Astrocyte (in vitro differentiated cells and primary cell): ENCODE data around the gene TMEM132A. TPM values are rescaled to one million over a fixed set of nuclear protein-coding genes. Genes with fewer than 3 reads are reported as not detected.

Experiments used
- DNase-seq: peaks from one replicate; pipeline ENCODE4 v3.0.0-alpha.2; 2010; ENCODE audit warnings: low read depth
- FAIRE-seq: peaks from 2 replicates; lab custom pipeline; 2011; peaks lifted over from hg19 to GRCh38; lab: Jason Lieb, UNC
- H2AFZ ChIP-seq: 2 replicates; pipeline ENCODE4 v1.6.0; 2012; ENCODE audit warnings: low read depth, low read length, inconsistent platforms
- H3K27ac ChIP-seq: 2 replicates; pipeline ENCODE4 v1.5.1; 2011; ENCODE audit warnings: low read depth, low read length, inconsistent platforms
- H3K27me3 ChIP-seq: 2 replicates; pipeline ENCODE4 v1.6.0; 2011; ENCODE audit warnings: low read length, inconsistent platforms; ENCODE audit not compliant: insufficient read depth
- H3K36me3 ChIP-seq: 2 replicates; pipeline ENCODE4 v1.5.1; 2011; ENCODE audit warnings: low read length, inconsistent platforms; ENCODE audit not compliant: insufficient read depth
- H3K4me1 ChIP-seq: 2 replicates; pipeline ENCODE4 v1.5.1; 2011; ENCODE audit warnings: low read length, inconsistent platforms; ENCODE audit not compliant: insufficient read depth
- H3K4me2 ChIP-seq: 2 replicates; pipeline ENCODE4 v1.6.0; 2012; ENCODE audit warnings: low read length, inconsistent platforms
- H3K4me3 ChIP-seq: 2 replicates; pipeline ENCODE4 v1.5.1; 2011; ENCODE audit warnings: low read depth, mild to moderate bottlenecking, low read length, inconsistent platforms; ENCODE audit not compliant: insufficient read depth
- H3K79me2 ChIP-seq: 2 replicates; pipeline ENCODE4 v1.6.0; 2012; ENCODE audit warnings: mild to moderate bottlenecking, low read length, inconsistent platforms; ENCODE audit not compliant: insufficient read depth
- H3K9ac ChIP-seq: 2 replicates; pipeline ENCODE4 v1.6.0; 2012; ENCODE audit warnings: mild to moderate bottlenecking, low read length, inconsistent platforms
- H3K9me3 ChIP-seq: 2 replicates; pipeline ENCODE4 v1.5.1; 2012; ENCODE audit warnings: low read depth, mild to moderate bottlenecking, low read length, inconsistent platforms; ENCODE audit not compliant: insufficient read depth
- H4K20me1 ChIP-seq: 2 replicates; pipeline ENCODE4 v1.6.0; 2012; ENCODE audit warnings: low read length, inconsistent platforms; ENCODE audit not compliant: insufficient read depth
- H3K27ac Mint-ChIP-seq: one replicate; pipeline ENCODE4 v1.8.0; 2021; ENCODE audit warnings: mild to moderate bottlenecking, mixed read lengths; ENCODE audit not compliant: unreplicated experiment
- H3K27me3 Mint-ChIP-seq: one replicate; pipeline ENCODE4 v1.8.0; 2021; ENCODE audit warnings: low read depth, mixed read lengths; ENCODE audit not compliant: unreplicated experiment
- H3K36me3 Mint-ChIP-seq: one replicate; pipeline ENCODE4 v1.8.0; 2021; ENCODE audit warnings: low read depth, mixed read lengths; ENCODE audit not compliant: unreplicated experiment
- H3K4me1 Mint-ChIP-seq: one replicate; pipeline ENCODE4 v1.8.0; 2021; ENCODE audit warnings: low read depth, mixed read lengths; ENCODE audit not compliant: unreplicated experiment
- H3K4me3 Mint-ChIP-seq: one replicate; pipeline ENCODE4 v1.8.0; 2021; ENCODE audit warnings: mild to moderate bottlenecking, moderate library complexity, mixed read lengths; ENCODE audit not compliant: unreplicated experiment
- H3K9me3 Mint-ChIP-seq: one replicate; pipeline ENCODE4 v1.8.0; 2021; ENCODE audit warnings: mild to moderate bottlenecking, mixed read lengths; ENCODE audit not compliant: unreplicated experiment
- EZH2 ChIP-seq: IDR thresholded peaks from 2 replicates; pipeline ENCODE4 v1.6.1; 2012; ENCODE audit warnings: mild to moderate bottlenecking, low read length, inconsistent platforms; ENCODE audit not compliant: insufficient read depth
- total RNA-seq: library from RNA; stranded (reverse); gene quantifications from 2 replicates; pipeline ENCODE4 v1.2.1, GENCODE V29; 2021
- TF ChIP-seq, protein P1 (sequence below): IDR thresholded peaks from 2 replicates; pipeline ENCODE4 v1.5.1; 2011; ENCODE audit warnings: low read depth, mild to moderate bottlenecking, inconsistent platforms, low read length, moderate library complexity; ENCODE audit not compliant: insufficient read depth

The TMEM132A gene
- total RNA-seq, 1 donor from 2014 or later: 117 TPM

- TF ChIP-seq, protein P1, sequence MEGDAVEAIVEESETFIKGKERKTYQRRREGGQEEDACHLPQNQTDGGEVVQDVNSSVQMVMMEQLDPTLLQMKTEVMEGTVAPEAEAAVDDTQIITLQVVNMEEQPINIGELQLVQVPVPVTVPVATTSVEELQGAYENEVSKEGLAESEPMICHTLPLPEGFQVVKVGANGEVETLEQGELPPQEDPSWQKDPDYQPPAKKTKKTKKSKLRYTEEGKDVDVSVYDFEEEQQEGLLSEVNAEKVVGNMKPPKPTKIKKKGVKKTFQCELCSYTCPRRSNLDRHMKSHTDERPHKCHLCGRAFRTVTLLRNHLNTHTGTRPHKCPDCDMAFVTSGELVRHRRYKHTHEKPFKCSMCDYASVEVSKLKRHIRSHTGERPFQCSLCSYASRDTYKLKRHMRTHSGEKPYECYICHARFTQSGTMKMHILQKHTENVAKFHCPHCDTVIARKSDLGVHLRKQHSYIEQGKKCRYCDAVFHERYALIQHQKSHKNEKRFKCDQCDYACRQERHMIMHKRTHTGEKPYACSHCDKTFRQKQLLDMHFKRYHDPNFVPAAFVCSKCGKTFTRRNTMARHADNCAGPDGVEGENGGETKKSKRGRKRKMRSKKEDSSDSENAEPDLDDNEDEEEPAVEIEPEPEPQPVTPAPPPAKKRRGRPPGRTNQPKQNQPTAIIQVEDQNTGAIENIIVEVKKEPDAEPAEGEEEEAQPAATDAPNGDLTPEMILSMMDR: no peak
- no peak for TF ChIP-seq EZH2
- H3K4me3 ChIP-seq: no peak overlapping the region
- H3K9me3 ChIP-seq: no peaks in the 10 kb centered on the region
- H3K4me1 Mint-ChIP-seq: no peaks in the 10 kb centered on the region
- no peaks in the 10 kb centered on the region for H3K27me3 Mint-ChIP-seq
- DNase-seq (no peak), FAIRE-seq (no peak)
- no peak overlapping the region for H3K27ac ChIP-seq
- no peak overlapping the region for H3K9ac ChIP-seq
- H3K9me3 Mint-ChIP-seq: no peaks in the 10 kb centered on the region
- H3K27ac Mint-ChIP-seq: no peak overlapping the region
- no peak overlapping the region for H2AFZ ChIP-seq
- peaks cover 10% of the 10 kb centered on the region for H3K36me3 ChIP-seq
- peaks cover 22% of the 10 kb centered on the region for H4K20me1 ChIP-seq
- no peak overlapping the region for H3K4me2 ChIP-seq
- H3K36me3 Mint-ChIP-seq: peaks cover 3% of the 10 kb centered on the region
- no peak overlapping the region for H3K4me3 Mint-ChIP-seq
- no peaks in the 10 kb centered on the region for H3K79me2 ChIP-seq
- no peaks in the 10 kb centered on the region for H3K27me3 ChIP-seq
- H3K4me1 ChIP-seq: no peaks in the 10 kb centered on the region
Observed at GRCh38 chr11:60889869-60890311, 34.4 kb upstream of the TMEM132A start.

GRCh38 chr11:60890696-60891095 lies 33.6 kb upstream of the TMEM132A start:
- TF ChIP-seq, protein P1: no peak
- TF ChIP-seq EZH2: no peak
- Histone ChIP-seq H3K27ac (no peak overlapping the region), H3K4me1 (no peaks in the 10 kb centered on the region), H4K20me1 (peaks cover 26% of the 10 kb centered on the region), H3K9me3 (no peaks in the 10 kb centered on the region), H3K4me3 (no peak overlapping the region), H2AFZ (no peak overlapping the region), H3K79me2 (no peaks in the 10 kb centered on the region), H3K9ac (no peak overlapping the region), H3K36me3 (peaks cover 15% of the 10 kb centered on the region), H3K27me3 (no peaks in the 10 kb centered on the region), H3K4me2 (no peak overlapping the region)
- H3K27ac Mint-ChIP-seq: no peak overlapping the region
- no peak overlapping the region for H3K4me3 Mint-ChIP-seq
- H3K9me3 Mint-ChIP-seq: no peaks in the 10 kb centered on the region
- H3K36me3 Mint-ChIP-seq: peaks cover 5% of the 10 kb centered on the region
- FAIRE-seq (no peak), DNase-seq (no peak)
- H3K27me3 Mint-ChIP-seq: no peaks in the 10 kb centered on the region
- H3K4me1 Mint-ChIP-seq: no peaks in the 10 kb centered on the region

DNA sequence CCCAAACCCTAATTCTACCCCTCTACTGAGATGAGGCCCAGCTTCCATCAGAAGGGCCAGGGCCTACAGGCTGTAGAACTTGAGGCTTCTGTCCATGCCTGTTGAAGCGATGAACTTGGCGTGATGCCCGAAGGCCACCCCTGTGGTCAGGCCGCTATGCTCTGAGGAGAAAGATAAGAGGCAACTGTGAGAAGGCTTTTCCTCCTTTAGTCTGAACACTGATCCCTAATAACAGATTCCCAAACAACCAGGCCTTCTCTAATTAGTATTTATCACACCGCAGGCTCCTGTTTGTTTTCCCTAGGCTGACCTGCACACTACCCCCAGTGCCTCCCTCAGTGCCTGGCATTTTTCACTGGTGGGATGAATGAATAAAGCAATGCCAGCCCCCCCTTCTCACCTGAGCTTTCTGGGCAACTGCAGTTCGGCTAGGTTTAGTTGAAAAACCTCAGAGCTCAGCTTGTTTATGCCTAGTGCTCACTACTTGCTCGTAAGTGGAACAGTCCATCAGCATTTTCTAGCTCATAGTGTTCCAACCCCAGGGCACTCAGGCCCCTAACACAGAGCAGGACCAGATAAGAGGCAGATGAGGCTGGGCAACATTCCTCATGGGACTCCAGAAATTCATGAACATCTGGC lies 33.0 kb upstream of the TMEM132A start:
- no peaks in the 10 kb centered on the region for H3K27me3 Mint-ChIP-seq
- Histone ChIP-seq H3K4me3 (no peak overlapping the region), H3K9me3 (no peaks in the 10 kb centered on the region), H3K27ac (no peak overlapping the region), H2AFZ (no peak overlapping the region), H3K27me3 (no peaks in the 10 kb centered on the region), H3K4me1 (no peaks in the 10 kb centered on the region), H3K9ac (no peak overlapping the region), H3K36me3 (peaks cover 20% of the 10 kb centered on the region), H3K79me2 (no peaks in the 10 kb centered on the region), H4K20me1 (peaks cover 27% of the 10 kb centered on the region), H3K4me2 (no peak overlapping the region)
- no peak overlapping the region for H3K27ac Mint-ChIP-seq
- H3K4me1 Mint-ChIP-seq: no peaks in the 10 kb centered on the region
- H3K4me3 Mint-ChIP-seq: no peak overlapping the region
- no peak for TF ChIP-seq EZH2
- no peak for FAIRE-seq
- peaks cover 9% of the 10 kb centered on the region for H3K36me3 Mint-ChIP-seq
- peak; percentile 15 for DNase-seq
- H3K9me3 Mint-ChIP-seq: no peaks in the 10 kb centered on the region
